Activated T-helper 1 cell treated with Interleukin-2 at 50 U/mL for 16 hours (primary cell): ENCODE results near the gene BAZ2B.
"Not testable (repeated sequence)": the region's sequence is repeated elsewhere in the genome, so short reads cannot be mapped to it uniquely, and the experiment has no call there.

Experiments
- DNase-seq: peaks from one replicate; pipeline ENCODE4 v3.0.0-alpha.2; 2020; ENCODE audit warnings: low read depth

The BAZ2B gene

GRCh38 chr2:159535261-159535660, 81.1 kb downstream of the BAZ2B start:
- not testable (repeated sequence) for DNase-seq

- DNase-seq: no peak
Observed at GRCh38 chr2:159531475-159531874, 84.9 kb downstream of the BAZ2B start.

- DNase-seq: no peak
Observed at GRCh38 chr2:159526433-159526832, 89.9 kb downstream of the BAZ2B start.

- DNase-seq: no peak
Observed at GRCh38 chr2:159525012-159525411, 91.3 kb downstream of the BAZ2B start.

GRCh38 chr2:159521272-159521671, 95.1 kb downstream of the BAZ2B start:
- no peak for DNase-seq

GRCh38 chr2:159518321-159519005, 97.9 kb downstream of the BAZ2B start:
- no peak for DNase-seq

- DNase-seq: no peak
Observed at GRCh38 chr2:159516241-159516758, 100.0 kb downstream of the BAZ2B start.

GRCh38 chr2:159515441-159515840, 100.9 kb downstream of the BAZ2B start:
- no peak for DNase-seq

- DNase-seq: no peak
Observed at GRCh38 chr2:159513745-159514144, 102.6 kb downstream of the BAZ2B start.

GRCh38 chr2:159508140-159508539, 108.2 kb downstream of the BAZ2B start:
- no peak for DNase-seq

- DNase-seq: no peak
Observed at GRCh38 chr2:159506764-159507440, 109.4 kb downstream of the BAZ2B start.

GRCh38 chr2:159506202-159506601, 110.1 kb downstream of the BAZ2B start:
- no peak for DNase-seq

- DNase-seq: no peak
Observed at GRCh38 chr2:159505196-159505595, 111.2 kb downstream of the BAZ2B start.

- no peak for DNase-seq
Observed at GRCh38 chr2:159501743-159502142, 114.6 kb downstream of the BAZ2B start.

GRCh38 chr2:159497847-159498246, 118.5 kb downstream of the BAZ2B start:
- no peak for DNase-seq

GRCh38 chr2:159497256-159497655, 119.1 kb downstream of the BAZ2B start:
- no peak for DNase-seq

- DNase-seq: no peak
Observed at GRCh38 chr2:159489476-159489875, 126.9 kb downstream of the BAZ2B start.

GRCh38 chr2:159484532-159484931, 131.8 kb downstream of the BAZ2B start:
- DNase-seq: no peak

GRCh38 chr2:159476329-159476728, 140.0 kb downstream of the BAZ2B start:
- DNase-seq: no peak

GRCh38 chr2:159475793-159476192, 140.6 kb downstream of the BAZ2B start:
- DNase-seq: no peak

GRCh38 chr2:159471340-159471739, 145.0 kb downstream of the BAZ2B start:
- DNase-seq: no peak

GRCh38 chr2:159468257-159468656, 148.1 kb downstream of the BAZ2B start:
- DNase-seq: no peak

GRCh38 chr2:159462961-159463360, 153.4 kb downstream of the BAZ2B start:
- DNase-seq: no peak
